HG03045 (cell line): Measurements from ENCODE around the gene TOMM6.
"Not testable (repeated sequence)": the region's sequence is repeated elsewhere in the genome, so short reads cannot be mapped to it uniquely, and the experiment has no call there.

Experiments
- ATAC-seq: cut with Tn5 transposase; IDR thresholded peaks from one replicate; pipeline ENCODE4 v1.9.1; 2021; ENCODE audit warnings: mild to moderate bottlenecking, moderate library complexity; ENCODE audit not compliant: unreplicated experiment

The TOMM6 gene

DNA sequence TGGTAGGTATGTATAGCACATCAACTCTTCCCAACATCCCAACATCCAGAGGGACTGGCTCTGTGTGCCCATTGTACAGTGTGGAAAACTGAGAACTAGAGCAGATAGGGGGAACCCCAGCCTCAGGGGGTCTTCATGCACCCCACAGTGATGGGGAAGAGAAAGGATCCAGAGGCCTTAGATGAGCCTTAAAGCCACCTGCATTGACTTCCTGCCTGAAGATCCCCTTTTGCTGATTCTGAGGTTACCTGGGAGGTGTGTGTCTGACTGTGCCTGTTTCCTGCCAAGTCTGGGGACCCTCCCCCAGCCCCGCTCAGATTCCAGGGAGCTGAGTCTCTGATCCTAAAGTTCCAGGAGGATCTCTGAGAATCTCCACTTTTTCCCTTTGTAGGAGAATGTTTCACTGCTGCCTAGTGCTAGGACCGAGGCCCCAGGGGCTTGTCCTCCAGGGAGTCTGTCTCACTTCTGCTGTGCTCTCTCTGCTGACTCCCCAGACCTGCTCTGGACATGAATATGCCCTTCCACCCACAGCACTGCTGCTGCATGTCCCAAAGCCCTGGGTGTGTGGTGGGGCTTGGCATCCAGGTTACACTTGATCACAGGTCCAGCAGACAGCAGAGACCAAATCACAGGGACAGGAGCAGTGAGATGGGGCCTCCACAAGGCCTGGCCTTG lies 27.5 kb upstream of the TOMM6 start:
- ATAC-seq: no peak

DNA sequence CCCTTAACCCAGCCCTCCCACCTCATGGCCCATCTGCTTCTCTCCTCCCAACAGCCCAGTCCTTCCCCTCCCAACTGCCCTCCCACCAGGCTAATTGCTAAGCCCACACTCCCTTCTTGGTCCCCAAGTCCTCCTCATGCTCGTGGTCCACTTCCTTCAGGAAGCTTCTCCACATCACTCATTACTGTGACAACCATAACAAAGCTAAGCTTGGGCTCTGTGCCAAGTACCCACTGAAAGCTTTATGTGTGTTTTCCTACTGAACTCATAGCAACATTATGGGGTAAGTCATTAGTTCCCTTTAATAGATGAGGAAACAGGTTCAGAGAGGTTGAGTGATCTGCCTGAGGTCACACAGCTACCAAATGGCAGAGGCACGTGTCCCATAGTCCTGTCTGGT lies 24.0 kb upstream of the TOMM6 start:
- ATAC-seq: no peak

DNA sequence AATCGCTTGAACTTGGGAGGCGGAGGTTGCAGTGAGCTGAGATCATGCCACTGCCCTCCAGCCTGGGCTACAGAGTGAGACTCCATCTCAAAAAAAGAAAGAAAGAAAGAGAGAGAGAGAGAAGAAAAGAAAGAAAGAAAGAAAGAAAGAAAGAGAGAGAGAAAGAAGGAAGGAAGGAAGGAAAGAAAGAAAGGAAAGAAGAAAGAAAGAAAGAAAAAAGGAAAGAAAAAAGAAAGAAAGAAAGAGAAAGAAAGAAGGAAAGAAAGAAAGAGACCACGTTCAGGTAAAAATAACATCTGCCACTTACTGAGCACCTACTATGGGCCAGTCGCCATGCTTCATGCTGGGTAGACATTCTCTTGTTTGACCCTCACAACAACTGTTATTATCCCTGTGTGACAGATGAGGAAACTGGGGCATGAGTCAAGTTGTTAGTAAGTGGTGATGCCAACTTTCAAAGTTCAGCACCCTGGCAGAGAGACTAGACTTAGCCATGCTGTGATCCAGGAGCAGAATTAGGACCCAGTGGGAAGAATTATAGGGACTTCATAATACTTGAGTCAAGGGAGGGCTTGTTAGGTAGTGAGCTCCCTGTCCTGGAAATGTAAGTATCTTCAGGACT lies 21.3 kb upstream of the TOMM6 start:
- ATAC-seq: not testable (repeated sequence)

DNA sequence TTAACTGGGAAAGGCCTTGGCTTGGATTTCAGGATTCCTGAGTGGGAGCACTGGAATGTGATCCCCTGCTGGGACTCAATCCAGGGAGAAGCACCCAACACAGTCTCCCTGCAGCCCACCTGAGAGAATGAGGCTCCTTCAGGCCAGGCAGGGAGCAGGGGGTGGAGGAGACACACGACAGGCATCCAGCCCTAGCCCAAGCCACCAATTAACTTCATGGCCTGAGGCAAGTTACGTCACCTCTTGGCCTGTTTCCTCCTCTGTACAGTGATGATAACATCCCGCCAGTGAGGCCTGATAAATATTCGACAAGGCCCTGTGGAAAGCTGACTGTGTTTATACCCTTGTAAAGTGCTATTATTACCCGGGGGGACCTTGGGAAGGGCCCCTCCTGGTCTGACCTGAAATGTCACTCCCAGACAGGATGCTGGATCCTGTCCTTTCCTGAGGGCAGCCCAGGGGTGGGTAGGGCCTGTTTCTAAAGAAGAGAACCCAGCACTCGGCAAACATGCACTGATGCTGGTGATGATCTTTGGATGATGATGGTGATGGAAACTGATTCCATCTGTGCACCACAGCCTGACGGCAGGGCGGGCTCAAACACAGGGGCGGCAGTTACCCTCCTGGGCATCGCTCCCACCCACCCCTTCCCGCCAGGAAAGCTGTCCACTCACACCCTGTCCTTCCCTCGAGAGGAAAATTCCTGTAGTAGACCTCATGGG lies 20.2 kb upstream of the TOMM6 start:
- no peak for ATAC-seq

DNA sequence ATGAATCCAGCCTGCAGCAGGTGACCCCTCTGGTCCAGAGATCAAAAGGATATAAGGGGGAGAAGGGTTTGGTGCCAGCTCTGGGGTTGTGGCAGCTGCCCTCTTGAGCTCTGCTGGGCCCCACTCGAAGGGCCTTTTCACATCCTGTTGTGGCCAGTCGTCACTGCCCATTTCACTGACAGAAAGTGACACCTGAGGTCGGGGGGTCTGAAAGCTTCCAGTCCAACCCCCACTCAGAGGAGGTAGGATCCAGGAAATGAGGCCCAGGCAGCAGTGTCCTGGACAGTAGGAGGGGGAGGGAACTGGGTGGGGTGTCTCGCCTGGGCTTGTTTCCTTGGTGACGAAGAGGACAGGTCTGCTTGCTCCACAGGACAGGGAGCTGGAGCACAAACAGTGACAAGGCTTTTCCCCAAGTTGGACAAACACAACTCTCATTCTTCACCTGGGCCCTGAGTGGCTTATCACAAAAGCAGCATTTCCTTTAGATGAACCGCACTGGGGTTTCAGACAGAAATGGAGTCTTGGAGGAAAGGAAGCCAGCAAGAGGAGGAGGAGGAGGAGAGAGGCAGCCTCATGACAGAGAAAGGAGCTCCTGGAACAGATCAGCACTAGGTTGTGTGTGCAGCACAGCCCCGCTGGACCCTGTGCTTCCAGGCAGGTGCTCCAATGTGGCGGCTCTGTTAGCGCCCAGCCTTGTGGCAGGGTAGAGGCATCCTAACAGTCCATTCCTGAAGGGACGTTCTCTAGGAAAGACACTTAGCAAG lies 18.8 kb upstream of the TOMM6 start:
- no peak for ATAC-seq

DNA sequence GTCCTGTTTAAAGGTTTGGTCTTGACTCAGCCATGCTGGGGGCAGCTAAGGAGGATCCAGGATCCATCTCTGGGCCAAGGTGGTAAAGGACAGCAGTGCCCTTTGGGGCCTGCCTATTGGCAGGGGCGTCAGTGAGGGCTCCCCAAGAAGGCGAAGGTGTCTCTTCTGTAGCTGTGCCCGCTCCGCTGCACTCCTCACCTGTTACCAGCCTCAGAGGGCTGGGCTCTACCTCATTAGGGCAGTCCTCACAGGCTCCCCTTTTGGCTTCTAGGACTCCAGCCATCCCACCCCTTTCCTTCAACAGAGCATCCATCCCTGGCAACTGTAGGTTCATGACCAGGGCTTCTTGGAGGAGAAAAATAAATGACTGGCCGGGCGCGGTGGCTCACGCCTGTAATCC lies 18.1 kb upstream of the TOMM6 start:
- ATAC-seq: no peak

DNA sequence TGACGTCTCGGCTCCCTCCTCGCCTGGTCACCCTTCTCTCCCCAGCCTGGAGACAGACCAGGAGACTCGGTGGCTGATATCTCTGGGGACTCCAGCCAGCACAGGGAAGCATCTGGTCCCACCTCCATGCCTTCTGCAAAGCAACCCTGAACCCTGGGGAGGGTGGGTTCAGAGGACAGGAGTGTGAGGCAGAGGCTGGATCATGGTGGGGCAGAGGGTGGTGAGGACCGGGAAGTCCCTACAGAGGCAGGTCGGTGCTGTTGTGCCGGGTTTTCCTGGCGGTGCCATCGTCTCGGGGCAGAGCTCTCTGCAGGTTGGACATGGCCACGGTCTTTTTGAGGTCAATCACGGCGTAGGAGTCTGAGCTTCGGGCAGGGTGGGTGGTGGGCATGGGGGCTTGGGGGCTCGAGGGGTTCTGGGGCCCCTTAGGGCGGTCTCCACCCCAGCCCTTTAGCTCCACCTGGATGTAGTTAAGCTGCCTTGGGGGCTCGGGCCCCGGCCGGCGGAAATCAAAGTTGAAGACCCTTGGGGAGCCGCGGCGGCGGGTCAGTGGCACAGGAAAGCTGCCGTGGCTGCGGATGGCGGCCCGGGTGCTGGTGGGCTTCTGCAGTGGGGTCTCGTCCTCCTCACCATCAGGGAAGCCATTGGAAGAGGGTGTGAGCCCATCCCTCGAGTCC lies 17.0 kb upstream of the TOMM6 start:
- no peak for ATAC-seq

DNA sequence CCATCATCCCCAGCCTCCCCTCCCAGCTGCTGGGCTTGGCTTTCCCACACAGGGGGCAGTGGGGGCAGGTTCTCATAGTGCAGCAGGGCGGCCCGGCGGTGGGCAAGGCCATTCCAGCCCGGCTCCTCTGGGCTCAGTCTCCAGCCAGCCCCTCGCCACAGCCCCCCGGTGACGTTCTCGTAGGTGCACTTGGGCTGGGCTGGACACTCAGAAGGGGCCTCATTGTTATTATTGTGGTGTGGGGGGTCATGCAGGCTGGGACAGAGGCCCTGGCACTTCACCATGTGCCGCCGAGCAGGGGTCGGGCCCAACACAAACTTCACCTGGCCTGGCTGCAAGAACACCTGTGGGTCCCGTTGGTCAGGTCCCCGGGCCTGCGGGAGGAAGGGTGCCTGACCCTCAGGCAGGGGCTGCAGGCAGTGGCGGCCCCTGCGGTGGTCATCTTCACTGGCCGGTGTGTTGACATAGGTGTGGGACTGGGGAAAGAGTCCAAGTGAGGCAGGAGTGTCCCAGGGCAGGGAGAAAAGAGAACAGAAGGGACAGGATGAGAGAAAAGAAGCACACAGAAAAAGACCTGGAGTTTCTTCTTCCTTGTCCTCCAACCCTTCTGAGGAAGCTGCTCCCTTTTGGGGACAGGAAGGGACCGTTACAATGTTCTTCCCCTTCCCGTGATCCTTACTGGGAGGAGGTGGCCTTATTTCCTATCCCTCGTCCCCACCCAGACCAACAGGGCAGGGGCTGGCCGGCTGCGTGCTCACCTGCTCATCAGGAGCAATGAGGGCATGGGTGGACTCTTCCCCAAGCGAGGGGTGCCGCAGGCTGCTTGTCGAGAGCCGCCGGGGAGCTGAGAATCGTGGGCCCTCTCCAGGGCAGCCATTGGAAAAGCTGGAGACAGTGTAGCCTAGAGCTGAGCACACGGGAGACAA lies 16.2 kb upstream of the TOMM6 start:
- ATAC-seq: no peak

DNA sequence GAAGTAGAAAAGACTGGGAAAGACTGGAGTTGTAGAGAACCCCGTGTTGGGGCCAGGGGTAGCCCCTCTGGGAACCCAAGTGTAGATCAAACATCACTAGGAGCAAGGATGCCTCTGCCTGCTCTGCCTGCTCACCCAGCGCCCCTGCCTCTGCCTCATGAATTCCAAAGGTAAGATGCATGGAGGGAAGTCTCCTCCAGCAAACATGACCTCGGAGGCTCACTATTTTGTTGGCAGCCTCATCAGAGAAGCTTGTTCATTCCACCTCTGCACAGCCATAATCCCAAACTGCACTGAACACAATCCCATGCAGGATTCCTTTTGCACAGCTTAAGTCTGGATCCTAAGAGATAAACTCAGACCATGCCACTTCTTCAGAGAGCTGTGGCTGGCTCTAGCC lies 12.7 kb upstream of the TOMM6 start:
- no peak for ATAC-seq

DNA sequence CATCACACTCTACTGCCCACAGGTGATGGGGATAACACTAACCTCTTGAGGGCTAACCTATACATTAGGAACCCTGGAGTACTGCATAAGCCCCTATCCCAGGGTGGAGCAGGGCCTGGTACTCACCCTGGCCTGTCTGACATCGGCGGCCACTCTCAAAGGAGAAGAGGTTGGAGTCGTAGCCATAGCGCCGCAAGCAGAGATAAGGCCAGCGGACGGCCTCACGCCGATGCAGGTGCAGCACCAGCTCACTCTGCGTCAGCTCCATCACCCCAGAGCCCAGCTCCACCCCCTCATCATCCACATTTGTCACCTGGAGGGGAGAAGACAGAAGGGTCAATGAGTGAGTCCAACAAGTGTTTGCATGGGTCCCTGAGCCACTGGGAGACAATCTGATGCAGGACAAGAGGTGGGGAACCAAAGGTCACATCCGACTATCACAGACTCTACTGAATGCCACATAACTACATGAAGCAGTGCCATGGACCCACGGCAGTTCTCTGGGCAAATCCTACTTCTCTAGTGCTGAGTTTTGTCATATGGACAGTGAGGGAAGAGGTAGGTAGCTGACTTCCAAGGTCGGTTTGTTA lies 12.1 kb upstream of the TOMM6 start:
- ATAC-seq: no peak

DNA sequence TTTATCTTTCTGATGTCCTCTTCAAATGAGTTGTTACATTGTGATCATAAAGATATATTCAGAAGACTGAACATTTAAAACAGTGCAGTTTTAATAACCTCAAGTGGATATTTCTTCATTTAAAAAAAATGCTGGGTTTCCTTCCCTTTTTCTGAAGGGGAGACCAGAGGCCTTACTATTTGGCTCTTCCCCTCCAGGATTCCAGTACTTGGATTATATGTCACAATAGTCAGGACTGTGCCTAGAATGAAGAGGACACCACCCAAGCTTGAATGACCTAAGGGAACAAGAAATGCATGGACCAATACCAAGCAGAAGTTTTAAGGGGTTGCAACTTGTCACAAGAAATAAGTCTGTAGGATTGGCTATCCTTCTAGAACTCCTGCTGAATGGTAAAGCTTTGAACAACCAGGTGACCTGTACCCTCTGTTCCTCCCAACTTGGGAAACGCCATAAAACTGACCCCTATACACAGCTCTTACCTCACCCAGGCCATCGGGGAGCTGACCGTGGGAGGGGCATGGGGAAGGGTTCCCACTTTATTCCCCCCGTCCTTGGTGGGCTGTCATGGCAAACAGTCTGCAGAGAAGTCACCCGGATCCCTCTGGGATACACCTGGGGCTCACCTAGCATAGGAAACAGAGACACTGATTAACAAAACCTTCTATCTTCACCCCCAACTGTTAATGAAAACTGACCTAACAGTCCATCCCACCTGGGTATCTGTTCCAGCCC lies 9.8 kb upstream of the TOMM6 start:
- no peak for ATAC-seq

DNA sequence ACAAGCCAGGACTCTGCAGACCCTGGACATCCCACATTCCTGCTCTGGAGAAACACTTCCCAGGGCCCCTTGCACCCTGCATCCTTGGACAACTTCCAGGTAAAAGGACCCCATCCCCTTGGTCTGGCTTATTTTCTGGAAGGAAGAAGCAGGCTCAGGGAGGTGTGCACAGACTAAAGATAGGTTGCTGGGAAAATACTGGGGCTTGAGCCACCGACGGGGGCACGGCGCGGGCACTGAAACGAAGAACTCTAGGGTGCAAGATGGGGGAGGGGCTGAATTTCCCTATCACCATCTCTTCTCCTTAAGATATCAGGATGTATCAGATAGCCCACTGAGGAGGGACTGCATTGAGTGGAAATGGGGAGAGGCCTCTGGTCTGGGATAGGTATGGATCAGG lies 8.6 kb upstream of the TOMM6 start:
- ATAC-seq: no peak

DNA sequence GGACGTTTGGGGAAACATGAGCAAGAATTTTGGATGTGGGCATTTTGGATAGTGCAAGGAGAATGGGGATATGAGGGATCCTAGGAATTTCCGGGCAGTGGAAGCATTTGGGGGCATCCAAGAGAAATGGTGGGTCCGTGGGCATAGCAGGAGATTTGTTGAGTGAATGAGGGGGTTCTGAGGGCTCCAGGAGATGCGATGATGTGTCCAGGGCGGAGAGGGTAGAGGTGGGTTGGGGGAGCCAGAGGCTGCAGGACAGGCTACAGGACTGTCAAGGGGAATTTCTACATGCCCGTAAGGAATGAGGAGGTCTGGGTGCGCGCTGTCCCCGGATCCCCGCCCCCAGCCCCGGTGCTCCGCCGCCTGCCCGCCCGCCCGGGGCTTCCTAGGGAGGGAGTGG lies 8.2 kb upstream of the TOMM6 start:
- peak; percentile 19 for ATAC-seq

DNA sequence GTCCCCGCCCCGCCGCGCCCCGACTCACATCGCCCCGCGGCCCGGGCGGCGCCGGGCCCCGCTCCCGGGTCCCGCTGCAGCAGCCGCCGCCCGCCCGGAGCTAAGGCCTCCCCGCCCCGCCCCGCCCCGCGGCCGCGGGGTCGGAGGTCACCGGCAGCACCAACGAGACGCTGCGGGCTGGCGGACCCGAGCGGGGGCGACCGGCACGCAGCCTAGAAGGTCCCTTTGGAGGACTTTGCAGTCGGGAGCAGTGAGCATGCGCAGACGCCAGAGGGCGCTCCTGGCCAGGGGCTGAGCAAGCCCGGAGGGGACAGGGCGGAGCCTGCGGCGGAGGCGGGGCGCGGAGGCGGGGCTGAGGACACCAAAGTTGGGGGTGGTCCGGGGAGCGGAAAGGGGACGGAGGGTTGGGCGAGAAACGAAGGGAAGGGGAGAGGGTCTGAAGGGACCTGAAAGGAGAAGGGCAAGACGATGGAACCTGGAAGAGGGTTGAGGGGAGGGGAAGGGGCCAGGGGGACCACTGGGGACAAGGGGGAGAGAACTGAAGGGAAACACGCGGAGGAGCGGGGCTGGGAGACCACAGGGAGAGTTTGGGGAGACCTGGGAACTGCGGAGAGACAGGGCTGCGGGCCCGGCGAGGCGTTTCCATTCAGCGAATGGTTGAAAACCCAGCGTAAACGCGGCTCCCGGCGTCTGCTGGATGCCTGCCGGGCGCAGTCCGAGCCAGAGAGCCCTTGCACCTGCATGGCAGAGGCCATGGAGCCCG lies 7.5 kb upstream of the TOMM6 start, which contains the start of gene FRS3:
Gene FRS3, minus strand, starts transcription at position 113 of the 763 bp plus-strand sequence. CDS start 2,913 bp downstream, outside the sequence.
- ATAC-seq: peak; percentile 92

DNA sequence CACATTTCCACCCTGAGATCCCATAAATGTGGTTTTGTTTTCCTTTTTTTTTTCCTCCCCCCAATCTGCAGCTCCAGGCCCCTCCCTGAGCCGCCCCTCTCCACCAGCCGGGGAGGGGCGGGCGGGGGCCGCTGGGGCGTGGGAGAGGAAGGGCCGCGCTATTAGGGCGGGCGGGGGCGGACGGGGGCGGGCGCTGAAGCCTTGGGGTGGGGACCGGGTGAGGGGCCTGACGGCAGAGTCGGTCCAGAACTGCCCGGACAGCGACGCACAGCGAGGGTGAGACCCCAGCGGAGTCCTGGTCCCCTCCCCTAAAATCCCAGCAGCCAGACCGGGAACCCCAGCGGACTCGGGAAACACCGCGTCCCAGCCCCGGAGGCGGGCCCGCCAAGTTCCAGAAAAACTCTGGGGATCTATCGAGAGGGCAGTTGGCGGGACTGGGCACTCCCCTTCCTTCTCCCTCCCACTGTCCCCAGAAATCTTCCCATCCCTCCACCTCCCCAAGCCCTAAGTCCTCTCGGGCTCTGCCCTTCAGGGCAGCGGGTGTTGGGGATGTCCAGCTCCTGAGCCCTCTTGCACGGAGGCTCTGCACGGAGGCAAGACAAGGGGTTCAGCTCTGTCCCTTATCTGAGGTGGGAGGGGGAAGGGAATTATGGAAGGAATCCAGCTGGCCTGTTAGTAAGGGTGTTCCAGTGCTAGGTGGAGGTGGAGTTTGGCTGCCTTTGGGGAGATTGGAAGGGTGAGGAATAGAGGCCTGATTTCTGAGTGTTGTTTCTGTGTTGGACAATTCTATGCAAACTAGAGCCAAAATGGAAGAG lies 6.7 kb upstream of the TOMM6 start, which contains the start of gene PRICKLE4:
Gene PRICKLE4, plus strand, starts transcription at position 232 of the 815 bp plus-strand sequence. CDS start 2,692 bp downstream, outside the sequence.
- no peak for ATAC-seq

DNA sequence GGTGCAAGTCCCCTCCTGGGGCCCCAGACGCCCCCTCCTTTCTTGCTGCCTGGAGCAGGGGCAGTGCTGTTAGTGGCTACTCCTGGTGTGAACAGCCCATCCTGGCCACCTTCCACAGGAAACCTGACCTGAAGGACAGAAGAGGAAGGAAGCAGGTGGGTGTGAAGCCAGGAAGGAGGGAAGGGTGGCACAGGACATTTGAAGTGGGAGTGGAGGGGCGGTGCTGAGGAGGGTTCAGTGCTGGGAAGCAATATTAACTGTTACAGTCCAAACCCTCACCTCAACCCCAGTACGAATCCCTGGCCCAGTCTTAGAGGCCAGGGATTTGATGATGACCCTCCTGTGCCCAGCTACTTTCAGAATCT lies 6.1 kb upstream of the TOMM6 start:
- ATAC-seq: no peak
